A549 (cell line): ENCODE data around the gene TMBIM1. TPM values are rescaled to one million over a fixed set of nuclear protein-coding genes. Genes with fewer than 3 reads are reported as not detected.

Source experiments
- ATAC-seq, 2 experiments: fragments of 200-7000 bp in 1 of 2; fragments of >200 bp in 1 of 2; cut with Nextera tagmentation in 1 of 2; cut with Tn5 transposase in 1 of 2; 3 replicates each; pipeline versions ENCODE4 v1.8.0 to v1.9.1; 2018 to 2020; ENCODE audit warnings: mild to moderate bottlenecking in 1 of 2, moderate library complexity in 1 of 2
- CTCF ChIA-PET: fragments of 300-600 bp; sonication (Branson Sonifier 250); formaldehyde crosslinking; extraction: SDS; loops from one replicate; lab custom pipeline; 2021; ENCODE audit warnings: antibody characterized with exemption, inconsistent platforms; lab: Yijun Ruan, JAX
- POLR2A ChIA-PET: fragments of 350-600 bp; formaldehyde crosslinking; extraction: SDS; loops from one replicate; lab custom pipeline; 2021; ENCODE audit warnings: antibody characterized with exemption, inconsistent platforms; lab: Yijun Ruan, JAX
- DNase-seq, 2 experiments: peaks; one replicate each; pipeline versions ENCODE4 v3.0.0 to v3.0.0-alpha.2; 2011 to 2016; ENCODE audit warnings: low read depth in 1 of 2, low spot score in 1 of 2
- FAIRE-seq: peaks from 2 replicates; lab custom pipeline; 2011; peaks lifted over from hg19 to GRCh38; lab: Jason Lieb, UNC
- H3K27ac ChIP-seq, 2 experiments: fragments of >200 bp; sonication (Bioruptor Twin); formaldehyde crosslinking; 3 replicates each; pipeline ENCODE4 v1.5.1; 2016 to 2017
- H3K4me1 ChIP-seq: fragments of >200 bp; sonication (Bioruptor Twin); formaldehyde crosslinking; 3 replicates; pipeline ENCODE4 v1.6.1; 2016
- H3K4me2 ChIP-seq: fragments of >200 bp; sonication (Bioruptor Twin); formaldehyde crosslinking; 3 replicates; pipeline ENCODE4 v1.6.1; 2016
- H3K4me3 ChIP-seq: fragments of >200 bp; sonication (Bioruptor Twin); formaldehyde crosslinking; 3 replicates; pipeline ENCODE4 v1.5.1; 2016
- H3K9me3 ChIP-seq: fragments of >200 bp; sonication (Bioruptor Twin); formaldehyde crosslinking; 3 replicates; pipeline ENCODE4 v1.6.1; 2016
- BHLHE40 ChIP-seq: IDR thresholded peaks from 2 replicates; pipeline ENCODE4 v1.6.1; 2012; ENCODE audit warnings: low read depth, low read length, inconsistent platforms
- E2F6 ChIP-seq: IDR thresholded peaks from 2 replicates; pipeline ENCODE4 v1.6.1; 2012; ENCODE audit warnings: low read depth, borderline replicate concordance
- EHF ChIP-seq: fragments of 250-450 bp; sonication (Bioruptor Pico); IDR thresholded peaks from 2 replicates; pipeline ENCODE4 v1.5.0; 2020; ENCODE audit warnings: mild to moderate bottlenecking
- ESRRA ChIP-seq: fragments of 150-350 bp; IDR thresholded peaks from 2 replicates; pipeline ENCODE4 v1.6.1; 2014; ENCODE audit warnings: mild to moderate bottlenecking, low read length, borderline replicate concordance
- FOSB ChIP-seq: fragments of 250-450 bp; sonication (Bioruptor Pico); IDR thresholded peaks from 2 replicates; pipeline ENCODE4 v1.5.0; 2020; ENCODE audit warnings: mild to moderate bottlenecking, moderate library complexity
- FOSL2 ChIP-seq, 2 experiments: fragments of 450-650 bp in 1 of 2; fragments of >200 bp in 1 of 2; sonication (Bioruptor Twin) in 1 of 2; formaldehyde crosslinking; IDR thresholded peaks; 2 replicates each; pipeline versions ENCODE4 v1.5.0 to v1.6.1; 2016 to 2020; ENCODE audit warnings: mild to moderate bottlenecking in 1 of 2, moderate library complexity in 1 of 2
- GATA3 ChIP-seq: IDR thresholded peaks from 2 replicates; pipeline ENCODE4 v1.6.1; 2012; ENCODE audit warnings: borderline replicate concordance
- JUN ChIP-seq, 2 experiments: fragments of >200 bp; sonication (Bioruptor Twin); formaldehyde crosslinking; IDR thresholded peaks; 2 replicates in 1 of 2; 3 replicates in 1 of 2; pipeline ENCODE4 v1.6.1; 2016 to 2017
- JUNB ChIP-seq: fragments of >200 bp; sonication (Bioruptor Twin); formaldehyde crosslinking; IDR thresholded peaks from 2 replicates; pipeline ENCODE4 v1.6.1; 2016
- MAFK ChIP-seq: fragments of 450-650 bp; IDR thresholded peaks from 2 replicates; pipeline ENCODE4 v1.6.1; 2014; ENCODE audit not compliant: partially characterized antibody
- NPAS2 ChIP-seq: fragments of 250-450 bp; sonication (Bioruptor Pico); IDR thresholded peaks from 2 replicates; pipeline ENCODE4 v1.8.0; 2022; ENCODE audit warnings: mild to moderate bottlenecking, moderate library complexity, borderline replicate concordance
- POLR2AphosphoS2 ChIP-seq: conservative IDR thresholded peaks from 2 replicates; pipeline ENCODE4 v1.6.1; 2012; ENCODE audit warnings: low read length, improper control_type of control experiment, inconsistent platforms
- RAD21 ChIP-seq, 2 experiments: fragments of >200 bp in 1 of 2; sonication (Bioruptor Twin) in 1 of 2; formaldehyde crosslinking in 1 of 2; IDR thresholded peaks in 1 of 2; conservative IDR thresholded peaks in 1 of 2; 2 replicates in 1 of 2; 3 replicates in 1 of 2; pipeline ENCODE4 v1.6.1; 2012 to 2018; ENCODE audit warnings: inconsistent platforms in 1 of 2
- REST ChIP-seq: fragments of 200-600 bp; sonication (generic); IDR thresholded peaks from 2 replicates; pipeline ENCODE4 v1.6.1; 2016; ENCODE audit warnings: antibody characterized with exemption, mild to moderate bottlenecking, moderate library complexity
- RNF2 ChIP-seq: fragments of 200-600 bp; sonication (generic); IDR thresholded peaks from 2 replicates; pipeline ENCODE4 v1.6.1; 2016; ENCODE audit warnings: low read depth, mild to moderate bottlenecking, antibody characterized with exemption, moderate library complexity, borderline replicate concordance
- SREBF2 ChIP-seq: fragments of 450-650 bp; IDR thresholded peaks from 2 replicates; pipeline ENCODE4 v1.6.1; 2014; ENCODE audit warnings: mild to moderate bottlenecking, moderate library complexity
- WGBS: methylation state at CpG from one replicate; pipeline ENCODE4 v1.1.6; 2017; ENCODE audit errors: missing lambda C conversion rate; 5-methylcytosine and 5-hydroxymethylcytosine counted together
- polyA plus RNA-seq, 4 experiments: library from polyadenylated mRNA; depleted of rRNA in 3 of 4; stranded (reverse); fragments of >200 nt; fragmentation: RNase III in 1 of 4; extraction: RNeasy Plus Mini Kit Qiagen cat#74134 plus additional on column Dnase treatment in 1 of 4; gene quantifications; 2 replicates in 3 of 4; 3 replicates in 1 of 4; pipeline ENCODE4 v1.2.3, GENCODE V29; 2011 to 2017

The TMBIM1 gene
- polyA plus RNA-seq, 2 of the 4 experiments (the other 2 are of a cell fraction) = 61.4 to 70.4 TPM

GRCh38 chr2:218260742-218261422 lies 31.4 kb downstream of the TMBIM1 start, which contains the start of gene GPBAR1:
GPBAR1 (plus strand) TSS chr2:218261015; CDS start chr2:218262725, 1,710 bp downstream.
- Histone ChIP-seq H3K9me3 (no peaks in the 10 kb centered on the region), H3K4me3 (no peak within 1 kb of the TSS), H3K27ac (no peak within 1 kb of the TSS), H3K4me2 (no peak within 1 kb of the TSS), H3K4me1 (no peaks in the 10 kb centered on the region; the same call in 2 of the 3 replicates)
- TF ChIP-seq RAD21 (conservative IDR thresholded peaks at IDR 0.05 in 1 of 2, IDR thresholded peaks at IDR 0.05 in 1 of 2) = no peak
- no peak for TF ChIP-seq FOSB
- TF ChIP-seq BHLHE40 = no peak
- no peak for TF ChIP-seq SREBF2
- no peak for TF ChIP-seq GATA3
- TF ChIP-seq FOSL2 (IDR thresholded peaks at IDR 0.05) = no peak
- no peak for TF ChIP-seq FOSL2 (CRISPR knock-in tag; IDR thresholded peaks at IDR 0.05)
- no peak for TF ChIP-seq JUNB
- no peak for TF ChIP-seq NPAS2 (CRISPR knock-in tag)
- no peak for TF ChIP-seq REST
- ChIA-PET POLR2A (no interaction called here), CTCF (interaction anchor here (0.6 to 1.8 kb wide), 5 partner anchors 11 to 95 kb away, joined by 3 to 5 read pairs (median 4); partner anchors contain the start of gene CATIP)
- no peak for DNase-seq
- no peak for FAIRE-seq
- ATAC-seq = peak; percentile 21 to 51; a peak in 4 of 6 replicates
- 79% methylated on average over 8 of the region's 10 CpGs for WGBS

GRCh38 chr2:218260166-218260565 lies 32.1 kb downstream of the TMBIM1 start:
- H3K4me3 ChIP-seq = no peak overlapping the region
- FAIRE-seq (no peak), DNase-seq (no peak), ATAC-seq (no peak)
- no peaks in the 10 kb centered on the region; the same call in 2 of the 3 replicates for H3K4me1 ChIP-seq
- TF ChIP-seq JUN (IDR thresholded peaks at IDR 0.05) (no peak), EHF (CRISPR knock-in tag) (no peak), RNF2 (no peak), MAFK (no peak), JUNB (no peak), POLR2AphosphoS2 (no peak), ESRRA (no peak), E2F6 (no peak)
- H3K9me3 ChIP-seq = no peaks in the 10 kb centered on the region
- POLR2A ChIA-PET = no interaction called here
- no peak overlapping the region for H3K4me2 ChIP-seq
- no peak overlapping the region for H3K27ac ChIP-seq
- 78% methylated on average over 5 of the region's 5 CpGs for WGBS
- CTCF ChIA-PET = interaction anchor here (0.5 to 1.8 kb wide), 3 partner anchors 8 to 260 kb away, joined by 3 to 4 read pairs (median 3); partner anchors contain the start of gene CATIP
